Superior temporal gyrus (tissue), 1 donor: Measurements from ENCODE around the gene FHOD3.

Experiments
- DNase-seq: peaks from one replicate; pipeline ENCODE4 v3.0.0-alpha.2; 2016; ENCODE audit errors: extremely low spot score

Gene FHOD3

DNA sequence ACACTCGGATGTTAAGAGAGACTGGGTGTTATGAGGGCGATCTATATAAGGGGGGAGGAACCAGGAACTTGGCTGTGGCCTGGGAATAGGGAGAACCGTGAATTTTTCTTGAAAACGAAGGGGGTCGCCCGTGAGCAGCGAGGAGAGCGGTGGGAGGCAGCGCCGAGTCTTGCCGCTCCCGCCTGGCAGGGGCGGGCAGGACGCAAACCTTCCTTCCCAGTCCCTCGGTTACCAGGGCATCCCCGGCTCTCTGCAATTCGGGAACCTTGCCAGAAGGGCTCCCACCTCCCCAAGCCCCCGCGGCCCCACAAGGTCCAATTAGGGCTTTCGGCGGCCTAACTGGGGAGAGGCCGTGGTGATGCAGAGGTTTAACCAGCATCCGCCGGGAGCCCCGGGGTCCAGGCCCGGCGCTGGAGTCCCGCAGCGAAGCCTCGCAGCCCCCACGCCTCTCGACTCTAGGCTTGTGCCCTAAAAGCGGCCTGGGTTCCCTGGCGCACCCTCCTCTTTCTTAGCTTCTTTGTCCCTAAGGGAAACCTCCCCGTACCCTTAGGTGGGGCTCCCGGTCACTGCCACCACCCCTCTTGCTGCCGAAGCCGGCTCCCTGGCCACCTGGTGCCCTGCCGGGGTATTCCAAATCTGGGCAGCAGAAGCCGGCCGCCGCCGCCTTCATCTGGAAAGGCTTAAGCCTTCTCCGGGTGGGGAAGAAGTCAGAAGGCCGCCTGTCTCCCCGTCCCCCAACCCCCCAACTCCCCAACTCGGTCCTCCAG, 680 bp upstream of the FHOD3 start:
- DNase-seq = peak; percentile 78

DNA sequence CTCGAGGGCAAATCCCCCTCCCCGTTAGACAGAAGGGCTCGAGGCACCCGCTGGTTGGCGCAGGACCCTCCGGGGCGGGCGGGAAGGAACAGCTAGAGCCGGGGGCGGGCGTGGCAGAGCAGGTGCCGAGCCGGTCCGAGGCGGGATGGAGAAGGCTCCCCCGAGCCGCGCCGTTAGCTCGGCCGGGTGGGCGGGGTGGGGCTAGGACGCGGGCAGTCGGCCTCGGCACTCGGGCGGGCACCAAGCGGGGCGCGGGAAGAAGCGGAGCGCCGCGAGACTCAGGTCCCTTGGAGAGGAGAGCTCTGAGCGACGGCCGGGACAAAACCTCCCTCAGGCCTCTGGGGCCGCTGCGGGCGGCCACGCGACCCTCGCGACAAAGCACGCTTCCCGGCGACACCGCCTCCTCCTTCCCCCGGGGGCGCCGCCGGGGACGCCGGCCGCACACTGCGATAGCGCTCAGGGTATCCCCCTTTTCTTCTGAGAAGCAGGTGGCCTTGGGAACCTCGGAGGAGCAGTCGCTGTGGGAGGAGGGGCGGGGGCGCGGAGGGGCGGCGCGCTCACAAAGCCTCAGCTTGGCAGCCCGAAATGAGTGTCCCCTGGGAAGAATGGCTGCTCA, 721 bp downstream of the FHOD3 start:
- no peak for DNase-seq

DNA sequence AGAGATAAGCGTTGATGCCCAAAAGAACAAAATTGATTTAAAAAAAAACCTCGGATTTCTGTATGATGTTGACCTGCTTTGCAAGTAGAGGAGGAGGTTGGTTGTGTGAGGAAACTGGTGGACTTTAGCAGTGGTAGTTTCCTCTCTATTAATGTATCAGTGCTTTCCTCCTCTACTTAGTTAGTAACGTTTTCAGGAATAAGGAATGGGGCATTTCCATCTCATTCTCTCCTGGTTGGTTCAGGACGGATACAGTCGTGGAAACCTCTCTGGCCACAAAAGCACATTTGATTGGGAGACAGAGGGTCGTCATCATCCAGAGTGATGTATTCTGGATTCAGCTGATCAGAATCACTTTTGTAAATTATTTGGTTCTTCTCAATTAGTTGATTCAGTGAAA, 1.5 kb downstream of the FHOD3 start:
- DNase-seq = no peak

DNA sequence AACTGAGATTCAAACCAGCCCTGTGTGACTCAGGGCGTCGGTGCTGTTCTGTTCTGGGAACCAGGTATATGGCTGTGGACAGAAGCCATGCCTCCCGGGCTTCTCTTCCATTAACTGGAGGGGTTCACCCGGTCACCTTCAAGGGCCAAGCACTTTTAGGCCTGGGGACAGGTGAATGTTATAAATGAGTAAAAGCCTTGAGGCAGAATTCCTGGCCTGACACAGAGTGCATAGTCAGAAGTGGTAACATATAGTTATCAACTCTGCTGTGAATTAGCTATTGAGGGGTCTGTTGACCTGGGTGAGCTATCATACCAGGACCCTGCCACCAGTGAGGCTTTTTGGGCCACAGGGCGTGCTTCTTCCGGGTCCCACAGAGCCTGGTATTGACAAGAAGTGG, 2.7 kb downstream of the FHOD3 start:
- no peak for DNase-seq

DNA sequence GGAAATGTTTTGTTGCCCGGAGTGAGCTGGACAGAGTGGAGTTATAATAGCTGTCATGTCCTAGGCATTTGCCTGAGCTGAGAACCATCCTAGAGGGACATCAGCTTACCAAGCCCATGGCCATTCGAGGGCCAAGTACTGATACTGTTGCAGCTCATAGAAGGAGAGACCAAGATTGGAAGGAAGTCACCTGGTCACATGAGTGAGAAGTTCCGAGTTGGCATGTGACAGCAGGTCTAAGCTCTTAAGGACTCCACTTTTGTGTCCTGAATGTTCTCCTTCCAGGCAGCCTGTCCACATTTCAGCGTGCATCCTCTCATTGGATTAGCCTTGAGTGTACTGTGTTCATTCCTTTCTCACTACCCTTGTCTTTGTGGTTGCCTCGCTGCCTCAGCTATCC, 4.4 kb downstream of the FHOD3 start:
- no peak for DNase-seq

DNA sequence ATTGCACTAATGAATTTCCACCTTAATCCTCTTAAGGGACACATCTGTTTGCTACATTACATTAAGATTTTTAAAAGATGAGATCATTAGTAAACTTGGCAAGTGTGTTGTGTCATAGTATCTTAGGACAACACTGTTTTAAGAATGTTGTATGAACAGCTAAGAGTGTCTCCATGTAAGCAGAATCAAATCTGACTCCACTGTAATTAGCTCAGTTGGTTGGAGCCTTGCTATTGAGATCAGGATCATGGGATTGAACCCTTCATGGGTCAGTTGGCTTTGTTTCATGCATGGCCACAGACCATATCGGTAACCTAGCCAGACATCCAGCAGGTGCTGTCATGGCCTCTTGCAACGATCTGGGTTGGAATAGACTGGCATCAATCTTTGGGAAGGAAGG, 5.2 kb downstream of the FHOD3 start:
- no peak for DNase-seq

DNA sequence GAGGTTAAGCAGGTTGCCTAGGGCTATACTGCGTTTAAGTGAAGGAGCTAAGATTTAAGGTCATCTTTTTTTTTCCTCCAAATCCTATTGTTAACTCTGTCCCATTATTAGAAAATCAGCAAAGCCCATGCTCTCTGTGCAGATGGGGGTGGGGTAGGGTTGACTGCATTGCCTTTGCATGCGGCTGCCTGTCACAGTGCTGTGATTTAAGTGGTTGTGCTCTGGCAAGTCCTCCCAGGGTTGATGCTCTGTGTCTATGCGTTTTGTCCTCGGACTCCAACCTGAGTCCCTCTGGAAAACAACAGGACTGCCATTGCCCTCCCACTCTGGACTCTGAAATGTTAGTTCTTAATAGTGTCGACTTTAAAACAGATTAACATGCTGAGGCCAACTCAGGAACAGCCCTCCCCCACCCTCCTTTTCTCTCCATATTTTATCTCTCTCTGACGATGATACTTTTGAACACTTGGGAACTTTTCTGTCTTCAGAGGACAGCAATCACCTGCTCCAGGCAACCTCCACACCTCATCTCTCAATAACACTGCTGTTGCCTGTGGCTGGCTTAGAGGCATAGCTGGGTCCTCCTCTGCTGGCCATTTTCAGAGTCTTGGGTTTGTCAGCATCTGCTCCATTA, 5.8 kb downstream of the FHOD3 start:
- DNase-seq = no peak

DNA sequence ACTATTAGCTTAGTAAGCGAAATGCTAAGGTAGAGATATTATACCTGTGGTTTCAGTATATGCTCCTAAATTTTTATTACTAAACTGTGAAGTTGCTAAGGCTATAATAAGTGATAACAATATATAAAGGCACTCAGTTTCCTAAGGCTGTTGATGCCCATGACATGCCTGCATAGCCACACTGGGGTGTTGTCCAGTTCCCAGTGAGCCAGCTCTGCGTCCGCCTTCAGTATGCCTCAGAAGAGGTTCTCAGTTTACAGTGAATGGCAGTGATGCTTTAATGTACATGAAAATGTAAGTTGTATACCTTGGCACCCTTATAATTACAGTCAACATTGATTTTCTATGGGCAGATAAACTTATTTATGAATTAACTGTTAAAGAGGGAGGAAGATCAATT, 7.2 kb downstream of the FHOD3 start:
- no peak for DNase-seq

DNA sequence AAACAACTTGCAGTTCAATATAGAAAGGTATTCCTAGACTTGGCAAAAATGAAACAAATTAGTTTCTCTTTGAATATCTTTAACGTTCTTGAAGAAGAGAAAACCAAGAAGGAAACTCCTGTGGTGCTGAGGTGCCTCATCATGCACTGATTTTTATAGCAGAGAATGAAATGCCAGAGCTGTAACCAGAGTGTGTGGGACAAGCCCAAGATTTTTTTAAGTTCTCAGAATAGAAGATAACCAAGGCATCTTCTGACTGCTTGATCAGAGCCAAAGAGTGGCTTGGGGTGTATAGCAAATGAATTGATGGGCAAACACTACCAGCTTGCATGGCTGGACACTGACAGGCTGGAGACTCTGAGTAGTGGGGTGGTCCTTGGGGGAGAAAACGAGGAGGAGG, 7.9 kb downstream of the FHOD3 start:
- no peak for DNase-seq

DNA sequence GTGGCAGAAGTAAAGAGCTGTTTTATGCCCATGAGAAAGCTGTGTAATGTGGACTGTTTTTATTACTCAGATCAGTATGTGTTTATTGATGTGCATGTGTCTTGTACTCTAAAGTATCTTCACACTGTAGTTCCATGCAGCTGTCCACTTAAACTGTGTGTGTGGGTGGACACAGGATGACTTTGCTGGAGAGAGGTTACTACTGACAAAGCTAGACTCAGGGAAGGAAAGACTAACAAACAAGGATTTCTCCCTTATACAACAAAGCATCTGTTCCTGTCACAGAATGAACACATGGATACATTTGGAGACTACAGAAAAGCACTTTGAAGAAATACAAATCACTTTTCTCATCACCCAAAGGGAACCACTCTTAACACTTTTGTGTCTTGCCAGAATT, 10.0 kb downstream of the FHOD3 start:
- no peak for DNase-seq

DNA sequence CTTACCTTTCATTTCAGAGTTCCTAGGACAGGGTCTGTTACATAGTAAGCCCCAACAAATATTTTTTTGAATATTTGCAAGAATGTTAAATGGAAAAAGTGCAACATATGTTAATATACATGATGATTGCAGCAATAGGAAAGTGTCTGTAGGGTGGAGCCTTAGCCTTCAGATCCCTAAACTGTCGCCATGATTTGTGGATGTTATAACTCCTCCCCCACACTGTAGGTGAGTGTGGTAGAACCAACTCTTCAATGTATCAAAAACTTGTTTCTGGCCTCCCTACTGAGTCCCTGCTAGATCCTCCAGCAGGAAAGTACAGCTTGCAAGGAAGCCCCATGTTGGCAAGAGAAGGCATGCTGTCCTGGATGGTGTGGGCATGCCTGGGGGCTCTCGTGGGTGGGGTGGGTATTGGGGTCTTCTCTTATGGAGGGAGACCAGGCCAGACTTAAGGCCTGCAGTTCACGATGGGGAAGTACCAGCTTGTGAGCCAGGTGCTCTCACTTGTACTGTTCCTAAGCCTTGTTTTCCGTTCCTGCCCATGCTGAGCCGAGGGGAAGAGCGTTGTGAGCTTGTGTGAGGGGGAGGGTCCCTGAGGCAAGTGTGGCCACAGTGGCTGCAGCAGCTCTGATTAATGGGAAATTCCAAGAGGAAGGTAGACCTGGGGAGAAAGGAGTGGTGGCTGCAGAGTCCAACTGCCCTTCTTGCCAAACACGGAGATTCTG, 11.4 kb downstream of the FHOD3 start:
- DNase-seq = no peak

DNA sequence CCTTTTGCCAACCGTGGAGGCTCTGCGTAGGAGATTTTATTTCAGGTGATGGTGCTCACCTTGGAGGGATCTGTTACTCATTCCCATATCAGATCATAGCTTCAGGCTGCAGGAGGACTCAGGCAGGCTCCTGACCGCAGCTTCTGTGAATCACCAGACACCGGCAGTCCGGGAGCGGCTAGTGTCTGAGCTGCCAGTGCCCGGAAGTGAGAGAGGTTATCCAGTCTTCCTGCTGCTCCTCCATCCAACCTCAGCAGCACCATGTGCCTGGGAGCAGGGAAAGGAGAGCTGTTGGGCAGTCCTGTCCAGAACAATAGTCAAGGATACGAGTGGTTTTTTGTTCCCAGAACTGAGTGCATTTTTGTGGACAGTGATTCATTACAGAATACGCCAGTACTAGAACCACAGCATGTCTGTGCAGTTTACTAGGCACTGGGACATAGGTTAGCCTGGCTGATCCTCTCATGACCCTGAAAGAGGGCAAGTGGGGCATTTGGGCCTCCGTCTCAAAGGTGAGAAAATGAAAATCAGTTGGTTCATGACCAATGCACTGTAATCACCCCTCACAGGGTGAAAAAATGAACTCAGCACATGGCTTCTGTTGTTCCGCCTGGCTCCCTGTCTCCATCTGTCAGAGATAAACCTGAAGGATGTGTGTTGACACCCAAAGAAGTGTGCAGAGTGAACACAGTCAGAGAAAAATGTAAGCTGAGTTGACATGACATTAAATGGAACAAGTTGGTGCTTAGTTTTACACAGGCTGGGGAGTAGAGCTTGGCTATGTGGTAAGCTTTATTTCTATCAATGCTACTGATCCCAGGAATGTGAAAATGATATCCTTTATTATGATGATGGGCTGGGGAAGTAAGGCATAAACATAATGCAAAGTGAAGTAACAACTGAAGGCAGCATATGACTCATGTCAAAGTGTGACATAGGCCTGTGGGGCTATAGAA, 12.2 kb downstream of the FHOD3 start:
- no peak for DNase-seq

DNA sequence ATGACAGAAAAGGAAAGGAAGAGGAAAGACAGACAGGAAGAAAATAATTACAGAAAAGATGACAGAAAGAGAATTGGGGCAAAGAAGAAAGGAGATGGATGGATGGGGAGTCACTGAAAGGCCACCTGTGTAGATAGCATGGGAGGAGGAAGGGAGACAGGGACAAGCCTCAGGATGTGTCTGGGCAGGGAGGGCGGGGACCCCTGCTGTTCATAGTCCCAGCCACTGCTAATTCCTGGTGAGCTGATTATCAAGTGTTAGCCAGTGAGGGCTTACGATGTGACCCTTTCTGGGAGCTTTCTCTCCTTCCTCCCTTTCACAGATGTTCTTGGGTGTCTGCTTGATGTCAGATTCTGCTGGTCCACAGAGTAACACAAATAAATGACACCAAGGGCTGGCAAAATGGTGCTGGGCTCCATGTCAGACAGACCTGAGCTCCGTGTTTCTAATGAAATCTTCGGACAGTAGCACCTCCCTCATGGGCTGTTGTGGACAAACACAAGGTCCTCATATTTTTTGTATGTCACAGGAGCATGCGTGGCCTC, 13.6 kb downstream of the FHOD3 start:
- DNase-seq = no peak

DNA sequence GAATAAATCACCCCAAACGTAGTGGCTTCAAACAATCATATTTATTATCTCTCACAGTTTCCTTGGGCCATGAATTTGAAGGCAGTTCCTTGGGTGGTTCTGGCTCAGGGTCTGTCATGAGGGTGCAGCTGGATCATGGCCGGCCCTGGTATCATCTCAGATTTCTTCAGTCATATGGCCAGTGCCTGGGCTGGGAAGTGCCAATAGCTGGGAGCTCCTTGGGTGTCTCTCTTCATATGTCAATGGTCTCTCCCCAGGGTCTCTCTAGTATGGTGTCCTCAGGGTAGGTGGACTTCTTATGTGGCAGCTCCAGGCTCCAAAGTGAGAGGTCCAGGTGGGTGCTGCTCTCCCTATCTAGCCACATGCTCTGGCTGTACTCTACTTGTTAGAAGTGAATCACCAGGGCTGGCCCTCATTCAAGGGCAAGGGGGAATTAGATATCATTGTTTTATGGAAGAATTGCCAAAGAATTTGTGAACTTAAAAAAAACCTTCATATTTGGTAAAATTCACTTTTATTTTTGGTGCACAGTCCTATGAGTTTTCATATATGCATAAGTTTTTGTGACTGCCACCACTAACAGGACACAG, 15.4 kb downstream of the FHOD3 start:
- no peak for DNase-seq

DNA sequence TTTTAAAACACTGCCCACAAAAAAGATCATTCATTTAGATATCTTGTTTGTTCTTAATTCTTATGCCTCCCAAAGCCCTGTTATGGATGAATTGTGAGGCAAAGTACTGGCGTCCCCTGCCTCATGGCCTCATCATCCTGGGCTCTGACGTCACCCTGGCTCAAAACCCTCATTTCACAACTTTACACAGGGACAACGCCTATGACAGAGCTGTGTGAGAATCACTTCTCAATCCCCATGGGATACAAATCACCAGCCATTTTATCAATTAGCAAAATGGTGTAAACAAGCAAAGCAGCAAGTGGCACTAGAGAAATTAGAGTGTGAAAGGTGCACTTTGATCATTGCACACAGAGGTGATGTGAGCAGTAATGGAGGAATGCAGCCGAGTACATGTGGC, 16.6 kb downstream of the FHOD3 start:
- DNase-seq = no peak

DNA sequence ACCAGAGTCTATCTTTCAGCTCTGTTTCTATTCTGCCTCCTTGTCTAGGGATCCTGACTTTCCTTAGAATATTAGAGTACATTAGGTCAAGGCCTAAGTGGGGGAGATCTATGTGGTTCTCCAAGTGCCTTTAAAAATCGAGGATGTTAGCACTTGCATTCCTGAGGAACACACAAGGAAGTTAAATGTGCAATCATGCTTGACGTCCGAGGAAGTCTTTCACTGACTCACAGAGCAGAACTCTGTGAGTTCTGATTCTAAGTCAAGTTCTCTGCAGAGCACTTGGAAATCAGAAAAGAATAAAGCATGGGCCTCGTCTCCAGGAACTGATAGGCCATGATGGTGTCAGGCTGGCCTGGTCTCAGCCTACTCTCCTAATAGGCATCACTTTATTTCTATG, 17.2 kb downstream of the FHOD3 start:
- DNase-seq = no peak

DNA sequence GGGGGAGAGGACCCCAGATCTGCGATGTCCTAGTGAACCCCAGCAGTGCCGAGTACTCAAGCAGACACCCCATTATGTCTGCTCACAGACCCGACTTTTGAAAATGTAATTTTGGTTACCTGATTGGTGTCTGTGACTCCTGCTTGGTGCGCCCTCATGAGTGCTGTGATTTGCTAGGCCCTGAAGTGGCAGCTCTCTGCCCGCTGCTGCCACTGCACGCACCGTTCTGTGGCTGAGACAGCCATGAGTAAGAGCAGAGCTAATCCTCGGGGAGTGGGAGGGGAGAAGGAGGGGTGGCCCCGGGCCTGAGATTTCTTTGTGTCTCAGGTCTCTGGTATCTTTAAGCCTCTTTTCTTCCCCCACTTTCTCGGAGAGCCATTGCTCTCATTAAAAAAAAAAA, 18.2 kb downstream of the FHOD3 start:
- DNase-seq = no peak

DNA sequence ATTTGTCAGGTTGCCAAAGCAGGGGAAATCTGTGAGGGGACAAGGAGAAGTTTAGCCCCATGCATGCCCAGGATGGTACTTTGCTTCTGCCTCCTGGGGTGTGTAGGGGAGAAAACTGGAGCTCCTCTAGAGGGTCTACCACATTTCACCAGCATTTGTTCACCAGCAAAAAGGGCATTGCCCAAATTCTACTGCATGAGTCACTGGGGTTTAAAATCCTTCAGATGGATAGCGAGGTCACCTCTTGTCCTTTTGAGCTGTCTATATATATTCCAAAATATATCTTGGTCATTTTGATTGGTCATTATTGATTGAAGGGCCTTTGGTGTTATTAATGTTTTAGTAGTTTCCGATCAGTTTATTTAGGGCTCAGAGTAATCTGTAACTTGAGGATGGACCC, 18.7 kb downstream of the FHOD3 start:
- DNase-seq = no peak

DNA sequence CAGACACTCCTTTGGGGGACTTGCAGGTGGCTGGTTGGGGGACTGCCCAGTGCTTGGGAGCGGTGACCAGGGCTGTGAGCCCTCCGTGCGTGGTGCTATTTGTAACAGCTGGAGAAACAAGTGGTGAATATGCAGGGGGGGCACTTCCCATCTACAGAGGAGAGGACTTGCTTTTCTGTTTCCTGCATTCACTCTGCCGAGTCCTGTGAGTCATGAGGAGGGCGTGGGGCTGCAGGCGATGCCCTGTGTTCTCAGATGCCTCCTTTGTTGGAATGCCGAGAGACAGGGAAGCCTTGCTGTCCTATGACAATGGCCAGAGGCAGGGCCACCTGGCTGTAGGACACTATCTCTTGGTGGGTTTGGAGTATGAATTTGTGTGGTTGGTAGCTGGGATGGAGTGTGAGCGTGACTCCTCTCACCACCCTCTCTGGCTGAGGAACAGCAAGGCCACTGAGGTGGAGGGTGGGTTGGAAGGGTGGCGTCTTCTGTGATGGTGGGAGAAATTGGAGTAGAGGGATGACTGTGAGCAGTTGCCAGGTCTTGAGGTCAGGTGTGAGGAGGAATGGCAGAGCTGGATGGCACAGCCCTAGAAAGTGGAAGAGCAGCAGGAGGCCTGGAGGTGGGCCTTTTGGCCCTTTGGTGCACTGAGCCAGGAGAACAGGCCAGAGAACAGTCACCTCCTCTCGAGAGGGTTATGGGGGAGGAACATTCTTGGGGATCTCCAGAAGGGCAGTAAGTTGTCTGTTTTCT, 24.3 kb downstream of the FHOD3 start:
- DNase-seq = no peak

DNA sequence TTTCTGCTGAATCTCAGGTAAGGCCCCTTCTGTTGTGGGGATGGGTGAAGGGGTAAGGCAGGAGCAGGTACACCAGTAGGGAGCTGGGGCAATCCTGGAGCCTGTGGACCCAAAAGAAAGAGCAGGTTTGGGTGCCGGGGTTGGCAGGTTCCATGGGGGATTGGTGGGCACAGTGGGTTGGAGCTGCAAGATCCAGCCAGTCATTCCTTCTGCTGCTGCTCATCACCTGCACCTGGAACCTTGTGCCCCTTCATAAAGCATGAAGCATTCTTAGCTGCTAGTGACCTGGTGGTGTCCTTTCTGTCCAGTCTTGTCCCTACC, 24.9 kb downstream of the FHOD3 start:
- DNase-seq = no peak
